Urothelium cell line (cell line): ENCODE data around the gene EEF1G.
"Not testable (repeated sequence)": the region's sequence is repeated elsewhere in the genome, so short reads cannot be mapped to it uniquely, and the experiment has no call there.

Source experiments
- DNase-seq: peaks from one replicate; pipeline ENCODE4 v3.0.0; 2011; ENCODE audit warnings: low spot score, mixed read lengths
- FAIRE-seq: peaks from 2 replicates; lab custom pipeline; 2011; peaks lifted over from hg19 to GRCh38; lab: Jason Lieb, UNC

Gene EEF1G

DNA sequence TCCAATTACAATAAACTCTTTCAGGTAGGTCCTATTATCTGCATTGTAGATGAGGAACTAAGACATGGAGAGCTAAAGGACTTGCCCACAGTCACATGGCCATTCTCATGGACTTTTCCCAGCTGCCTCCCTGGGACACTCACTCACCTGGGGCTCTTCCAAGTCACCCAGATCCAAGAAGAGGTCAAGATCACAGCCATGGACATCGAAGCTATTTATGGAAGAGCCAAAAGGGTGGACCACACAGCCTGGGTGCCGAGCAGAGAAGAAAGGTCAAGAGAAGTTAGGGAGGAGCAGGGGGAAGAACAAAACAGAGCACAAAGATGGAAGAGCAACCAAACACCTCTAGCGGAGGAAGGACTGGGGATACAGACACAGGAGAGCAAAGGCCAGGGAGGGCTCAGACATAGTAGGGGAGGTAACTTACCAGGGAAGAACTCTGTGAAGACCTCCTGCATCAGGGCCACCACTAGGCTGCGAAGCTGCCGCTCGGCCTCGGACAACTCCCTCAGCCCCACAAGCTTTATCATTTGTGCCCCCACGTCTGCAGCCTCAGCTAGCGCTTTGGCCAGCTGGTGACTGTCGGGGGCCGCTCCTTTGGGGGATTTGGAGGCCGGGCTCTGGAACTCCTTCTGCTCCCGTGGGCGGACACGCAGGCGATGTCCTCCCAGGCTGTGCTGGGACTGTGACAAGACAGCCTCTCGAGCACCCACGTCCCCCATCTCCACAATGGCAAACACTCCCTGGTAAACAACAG is 7.4 kb upstream of the EEF1G start:
- DNase-seq: no peak
- no peak for FAIRE-seq

DNA sequence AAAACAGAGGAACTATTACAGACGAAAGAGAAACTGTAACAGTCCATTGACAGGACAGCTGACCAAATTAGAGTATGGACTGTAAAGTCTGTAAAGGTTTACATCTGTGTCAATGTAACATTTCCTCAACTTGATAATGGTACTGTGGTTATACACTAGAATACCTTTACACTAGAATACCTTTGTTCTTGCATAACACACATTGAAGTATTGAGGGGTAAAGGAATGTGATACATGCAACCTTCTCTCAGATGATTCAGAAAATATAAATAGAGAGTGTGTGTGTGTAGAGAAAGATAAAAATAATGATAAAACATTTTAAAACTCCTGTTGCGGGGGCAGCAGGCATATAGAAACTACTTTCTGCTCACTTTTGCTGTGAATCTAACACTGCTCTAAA is 5.6 kb upstream of the EEF1G start:
- FAIRE-seq: no peak
- DNase-seq: no peak

DNA sequence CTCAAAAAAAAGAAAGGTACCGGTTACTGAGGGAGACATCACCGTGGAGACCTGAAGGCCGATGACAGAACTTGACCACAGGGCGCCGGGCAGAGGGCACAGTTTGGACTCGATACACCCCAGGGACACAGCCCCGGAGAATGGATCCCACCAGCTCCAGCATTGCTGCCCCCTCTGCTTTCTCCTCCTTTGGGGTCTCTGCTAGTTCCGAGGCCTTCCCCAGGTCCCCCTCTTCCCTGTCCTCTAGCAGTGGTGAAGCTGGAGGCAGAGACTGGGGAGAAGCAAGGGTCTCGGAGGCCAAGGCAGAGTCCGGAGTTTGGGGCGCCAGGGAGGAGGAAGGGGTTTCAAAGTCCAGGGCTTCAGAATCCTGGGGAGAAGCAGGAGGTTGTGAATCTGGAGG is 4.8 kb upstream of the EEF1G start:
- FAIRE-seq: no peak
- DNase-seq: no peak

DNA sequence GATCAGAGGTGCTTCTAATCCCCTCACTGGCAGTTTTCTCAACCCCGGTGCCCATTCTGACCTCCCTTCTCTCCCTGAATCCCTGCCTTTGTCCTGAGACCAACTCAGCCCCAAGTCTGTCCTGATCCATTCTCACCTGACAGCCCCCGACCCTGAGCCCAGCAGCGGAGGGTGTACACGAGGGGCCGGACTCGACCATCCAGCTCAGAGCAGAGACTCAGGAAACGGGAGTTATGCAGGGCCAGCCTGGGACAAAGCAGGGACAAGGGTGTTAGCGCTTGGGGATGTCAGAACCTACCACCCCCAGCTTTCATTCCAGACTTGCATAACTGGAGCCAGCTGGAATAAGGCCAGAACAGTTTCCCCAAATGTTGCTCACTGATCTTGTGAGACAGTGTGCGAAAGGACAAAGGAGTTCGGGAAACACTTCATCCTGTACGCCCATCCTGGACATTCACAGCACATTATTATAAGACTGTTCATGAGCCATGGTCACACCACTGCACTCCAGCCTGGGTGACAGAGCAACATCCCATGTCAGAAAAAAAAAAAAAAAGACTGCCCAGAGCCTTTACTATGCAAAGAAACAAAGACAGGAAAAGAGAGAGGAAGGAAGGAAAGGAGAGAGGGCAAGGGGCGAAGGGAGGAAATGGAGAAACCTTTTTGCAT is 3.5 kb upstream of the EEF1G start:
- DNase-seq: no peak

DNA sequence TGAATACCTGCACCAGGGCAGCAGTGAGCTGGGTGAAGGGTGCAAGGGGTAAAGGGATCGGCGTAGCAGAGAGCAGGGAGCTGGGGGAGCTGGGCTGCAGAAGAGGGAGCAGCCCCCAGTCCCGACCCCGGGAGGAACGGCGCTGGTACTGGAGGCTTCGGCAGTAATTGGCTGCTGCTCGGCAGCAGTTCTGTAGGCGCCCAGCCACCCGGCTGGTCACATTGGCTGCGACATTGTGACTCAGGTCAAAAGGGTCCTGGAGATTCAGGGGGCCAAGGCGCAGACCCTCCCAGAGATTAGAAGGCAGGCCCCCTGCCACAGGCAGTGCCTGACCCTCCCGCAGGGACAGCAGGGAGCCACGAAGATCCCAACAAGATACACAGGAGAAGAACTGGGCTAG is 2.1 kb upstream of the EEF1G start:
- FAIRE-seq (no peak), DNase-seq (no peak)

More for the DNA sequence above, 3.5 kb upstream of the EEF1G start:
- FAIRE-seq: no peak

DNA sequence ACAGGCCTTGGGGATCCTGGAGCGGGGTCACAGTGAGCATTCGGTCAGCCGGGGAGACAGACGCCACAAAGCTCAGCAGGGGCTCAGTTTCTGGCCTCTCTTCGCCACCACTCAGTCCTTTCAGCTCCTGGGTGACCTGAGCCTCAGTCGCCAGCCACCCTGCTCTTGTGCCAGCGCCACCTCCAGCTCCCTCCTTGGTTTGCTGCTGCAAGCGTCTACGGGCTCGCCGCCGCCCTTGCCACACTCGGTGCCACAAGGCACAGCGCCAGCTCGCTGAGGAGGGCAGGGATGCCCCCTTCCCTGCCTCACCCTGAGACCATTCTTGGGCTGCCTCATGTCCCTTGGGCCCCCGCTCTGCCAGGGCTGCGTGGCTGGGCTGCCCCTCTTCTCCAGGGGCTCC is 1.5 kb upstream of the EEF1G start:
- no peak for DNase-seq
- no peak for FAIRE-seq

DNA sequence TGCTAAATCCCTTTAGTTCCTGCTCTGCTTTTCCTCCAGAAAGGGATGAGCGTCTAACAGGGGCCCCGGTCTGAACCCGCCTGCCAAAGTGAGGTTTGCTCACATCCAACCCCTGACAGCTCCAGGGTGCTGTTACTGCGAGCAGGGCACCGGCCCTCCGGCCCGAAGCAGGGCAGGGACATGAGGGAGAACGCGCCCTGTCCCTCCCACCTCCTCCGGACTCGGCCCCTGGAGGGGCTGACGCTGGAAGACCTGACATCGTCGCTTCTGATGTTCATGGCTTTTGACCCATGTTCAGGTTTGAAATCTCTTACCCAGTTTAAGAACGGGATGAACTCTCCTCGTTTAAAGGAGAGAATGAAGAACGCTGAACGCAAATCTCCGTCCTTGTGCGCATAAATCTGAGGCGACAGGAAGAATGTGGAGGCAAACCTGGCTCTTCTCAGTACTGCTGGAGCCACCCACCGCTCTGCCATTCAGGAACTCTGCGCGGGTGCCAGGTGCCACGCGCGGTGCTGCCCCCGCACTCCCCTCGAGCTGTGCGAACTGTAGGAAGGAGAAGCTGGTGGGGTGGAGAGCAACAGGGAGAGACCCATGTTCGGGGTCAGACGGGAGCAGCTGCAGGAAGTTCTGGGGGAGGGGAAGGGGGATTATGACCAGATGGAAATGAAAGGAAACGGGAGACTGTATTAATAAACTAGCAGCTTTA is 826 bp upstream of the EEF1G start:
- FAIRE-seq (no peak), DNase-seq (no peak)

DNA sequence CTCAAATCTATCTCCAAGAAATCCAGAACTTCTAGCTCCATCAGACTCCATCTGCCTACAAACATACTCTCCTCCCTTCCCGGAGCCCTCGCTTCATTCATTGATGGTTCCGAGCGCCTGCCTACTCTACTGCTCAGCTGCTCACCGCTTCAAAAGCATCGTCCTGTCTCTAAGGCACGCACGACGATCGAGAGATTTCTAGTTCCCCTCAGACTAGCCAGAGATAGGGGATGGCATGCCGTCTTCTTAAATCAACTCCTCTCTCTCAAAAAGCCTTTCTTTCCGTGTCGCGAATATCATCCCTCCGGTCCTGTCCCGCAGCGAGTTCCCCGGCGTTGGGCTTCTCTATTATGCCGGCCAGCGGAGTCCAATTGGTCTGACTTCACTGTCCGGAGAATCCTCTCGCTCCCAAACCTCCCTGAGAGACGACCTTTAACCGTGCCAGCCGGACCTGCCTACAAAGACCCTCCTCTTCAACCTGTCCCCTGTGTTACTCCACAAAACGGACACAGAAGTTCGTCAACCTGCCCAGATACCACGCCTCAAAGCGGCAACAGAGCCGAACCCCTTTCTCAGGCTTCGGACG is 592 bp downstream of the EEF1G start:
- DNase-seq: no peak
- FAIRE-seq: no peak

DNA sequence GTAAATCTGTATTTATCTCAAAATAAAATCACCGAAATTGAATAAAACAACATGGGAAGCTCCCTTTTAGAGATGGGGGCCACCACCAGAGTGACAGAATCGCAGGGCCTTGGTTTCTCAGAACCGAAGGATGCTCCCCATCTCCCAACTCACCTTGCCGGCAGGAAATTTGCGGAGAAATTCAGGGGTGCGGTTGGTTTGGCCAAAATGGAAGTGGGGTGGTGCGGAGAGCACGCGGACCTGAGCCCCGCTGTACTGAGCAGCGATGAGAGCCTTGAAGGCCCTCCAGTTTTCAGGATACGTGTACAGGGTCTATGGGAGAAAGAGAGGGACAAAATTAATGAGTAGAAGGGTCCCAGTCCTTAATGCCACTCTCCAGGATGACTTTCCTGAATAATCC is 1.3 kb downstream of the EEF1G start:
- FAIRE-seq: no peak
- DNase-seq: no peak

DNA sequence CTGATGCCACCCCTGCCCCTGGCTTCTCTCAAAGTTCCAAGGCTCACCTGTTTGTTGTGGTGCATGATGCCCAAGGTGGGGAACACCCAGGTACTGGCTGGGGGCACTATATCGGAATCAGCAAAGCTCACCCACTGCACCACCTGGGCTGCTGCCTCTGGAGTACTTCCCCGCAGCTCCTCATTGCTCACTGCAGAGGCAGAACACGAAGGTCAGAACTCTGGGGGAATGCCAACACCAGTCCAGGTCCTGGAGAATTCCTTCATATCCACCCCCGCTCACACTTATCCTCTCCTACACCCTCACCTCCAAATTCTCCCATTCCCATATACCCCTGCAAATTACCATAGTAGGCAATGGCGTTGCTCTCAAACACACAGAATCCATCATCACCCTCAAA is 2.2 kb downstream of the EEF1G start:
- FAIRE-seq, DNase-seq: not testable (repeated sequence)

DNA sequence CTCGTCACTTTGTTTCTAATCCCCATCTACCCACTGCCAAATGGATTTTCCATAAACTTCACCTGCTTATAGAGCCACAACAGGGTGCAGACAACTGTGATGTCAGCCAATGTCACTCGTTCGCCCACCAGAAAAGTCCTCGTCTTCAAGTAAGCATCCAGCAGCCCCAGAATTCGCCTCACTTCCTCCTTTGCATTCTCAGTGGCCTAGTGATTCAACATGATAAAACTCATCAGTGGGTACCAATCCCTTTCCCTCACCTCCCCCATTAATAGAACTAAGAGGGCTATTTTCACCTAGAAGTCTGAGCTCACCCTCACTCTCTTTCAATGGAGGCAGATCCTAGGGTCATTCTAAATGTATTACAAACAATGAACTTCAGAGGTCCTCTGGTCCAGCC is 2.8 kb downstream of the EEF1G start:
- not testable (repeated sequence) for DNase-seq, FAIRE-seq

DNA sequence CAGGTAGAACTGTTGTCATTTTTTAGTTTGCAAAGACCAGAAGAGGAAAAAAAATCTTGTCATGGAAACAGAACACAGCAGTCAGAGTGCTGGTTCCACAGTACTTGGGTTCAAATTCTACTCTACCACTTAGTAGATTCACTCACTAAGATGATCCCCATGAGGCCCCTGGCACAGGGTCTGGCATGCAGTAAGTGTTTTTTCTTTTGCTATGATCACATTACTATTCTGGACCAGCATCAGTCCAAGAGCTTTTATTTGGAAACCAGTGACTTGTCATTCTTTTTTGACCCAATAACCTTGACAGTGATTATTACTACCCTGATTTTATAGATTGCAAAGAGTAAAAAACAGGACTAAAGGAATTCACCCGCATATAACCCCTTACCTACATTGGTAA is 4.1 kb downstream of the EEF1G start:
- FAIRE-seq (no peak), DNase-seq (no peak)

DNA sequence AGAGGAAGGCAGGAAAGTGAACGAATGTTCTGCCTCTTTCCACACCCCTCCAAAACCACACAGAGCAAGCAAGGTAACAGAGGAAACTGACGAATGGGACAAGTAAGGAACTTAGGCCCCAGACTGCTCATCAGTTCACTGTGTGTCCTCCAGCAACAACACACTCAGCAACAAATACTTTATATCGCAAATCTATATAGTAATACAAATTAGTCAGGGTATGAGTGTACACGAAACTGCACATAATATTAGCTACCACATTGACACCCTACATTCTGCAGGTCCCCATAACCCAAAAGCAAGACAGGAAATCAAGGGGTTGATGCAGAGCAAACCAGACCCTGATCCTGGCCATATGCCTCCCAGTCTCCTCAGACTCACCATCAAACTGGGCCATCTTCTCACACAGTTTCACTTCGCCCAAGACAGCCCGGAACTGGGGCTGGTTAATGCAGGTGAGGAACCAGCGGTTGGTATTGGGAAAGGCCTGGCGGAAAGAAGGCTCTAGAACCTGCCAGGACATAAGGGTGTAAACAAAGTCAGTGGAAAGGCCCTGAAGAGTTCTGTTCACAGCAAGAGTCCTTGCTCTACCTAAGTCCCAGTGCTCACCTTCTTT is 6.6 kb downstream of the EEF1G start:
- DNase-seq (no peak), FAIRE-seq (no peak)

DNA sequence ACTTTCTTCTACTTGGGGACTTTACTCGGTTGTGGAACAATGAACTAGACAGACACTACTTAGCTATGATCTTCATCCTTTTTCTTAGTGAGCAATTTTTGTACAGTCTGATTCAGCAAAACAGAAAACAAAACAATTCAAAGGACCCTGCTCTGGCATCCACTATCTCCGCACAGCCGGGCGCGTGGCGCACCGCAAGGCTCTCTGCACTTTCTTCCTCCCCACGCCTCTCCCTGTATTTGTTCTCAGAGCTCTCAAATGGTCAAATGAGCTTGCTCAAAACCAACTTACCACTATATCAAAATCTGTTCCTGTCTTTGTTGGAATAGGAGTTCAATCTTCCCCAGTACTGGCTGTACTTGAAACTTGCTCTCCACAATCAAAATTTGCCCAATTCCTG is 7.4 kb downstream of the EEF1G start:
- FAIRE-seq: no peak
- no peak for DNase-seq

DNA sequence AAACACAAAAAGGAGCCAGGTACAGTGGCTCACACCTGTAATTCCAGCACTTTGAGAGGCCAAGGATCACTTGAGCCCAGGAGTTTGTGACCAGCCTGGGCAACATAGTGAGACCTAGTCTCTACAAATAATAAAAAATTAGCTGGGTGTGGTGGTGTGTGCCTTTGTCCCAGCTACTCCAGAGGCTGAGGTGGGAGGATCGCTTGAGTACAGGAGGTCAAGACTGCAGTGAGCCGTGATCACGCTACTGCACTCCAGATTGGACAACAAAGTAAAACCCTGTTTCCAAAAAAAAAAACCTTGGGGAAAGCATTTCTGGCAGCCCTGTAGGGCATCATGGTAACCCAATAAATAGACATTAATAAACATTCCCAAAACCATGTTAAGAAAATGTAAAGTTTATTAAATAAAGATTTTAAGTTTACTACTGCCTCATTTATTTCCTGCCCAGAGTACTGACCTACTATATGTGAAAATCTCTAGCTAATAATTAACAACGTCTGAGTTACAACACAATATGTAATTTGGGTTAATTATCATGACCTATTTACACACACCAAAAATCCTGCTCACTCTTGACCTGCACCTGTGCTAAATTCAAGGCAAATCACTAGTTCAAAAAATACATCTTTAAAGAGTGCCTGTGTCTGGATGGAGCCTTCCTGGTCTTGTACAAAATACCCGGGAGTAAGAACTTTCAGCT is 8.4 kb downstream of the EEF1G start:
- FAIRE-seq (no peak), DNase-seq (no peak)

DNA sequence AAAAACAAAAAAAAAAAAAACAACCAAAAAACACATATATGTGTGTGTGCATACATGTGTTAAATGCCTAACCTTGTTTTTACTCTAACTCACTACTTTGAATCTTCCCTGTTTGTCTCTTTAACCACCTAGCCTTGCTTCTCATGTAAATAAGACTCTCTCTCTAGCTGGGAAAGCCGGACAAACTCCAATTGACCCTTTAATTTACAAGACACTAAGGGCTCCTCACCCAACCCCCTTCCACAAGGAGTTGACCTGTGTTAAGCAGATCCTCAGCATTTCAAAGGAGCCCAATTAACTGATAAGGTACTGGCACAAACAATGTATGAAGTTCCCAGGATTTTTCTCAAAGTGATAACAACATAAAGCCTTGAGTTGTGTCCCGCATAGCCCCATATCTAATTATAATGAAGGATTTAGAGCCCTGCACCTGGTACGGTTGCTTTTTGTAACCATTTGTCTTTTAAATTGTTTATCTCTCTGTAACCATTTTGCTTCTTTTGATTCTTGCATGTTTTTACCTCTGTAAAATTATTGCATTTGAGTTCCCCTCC is 11.9 kb downstream of the EEF1G start:
- not testable (repeated sequence) for FAIRE-seq, DNase-seq

DNA sequence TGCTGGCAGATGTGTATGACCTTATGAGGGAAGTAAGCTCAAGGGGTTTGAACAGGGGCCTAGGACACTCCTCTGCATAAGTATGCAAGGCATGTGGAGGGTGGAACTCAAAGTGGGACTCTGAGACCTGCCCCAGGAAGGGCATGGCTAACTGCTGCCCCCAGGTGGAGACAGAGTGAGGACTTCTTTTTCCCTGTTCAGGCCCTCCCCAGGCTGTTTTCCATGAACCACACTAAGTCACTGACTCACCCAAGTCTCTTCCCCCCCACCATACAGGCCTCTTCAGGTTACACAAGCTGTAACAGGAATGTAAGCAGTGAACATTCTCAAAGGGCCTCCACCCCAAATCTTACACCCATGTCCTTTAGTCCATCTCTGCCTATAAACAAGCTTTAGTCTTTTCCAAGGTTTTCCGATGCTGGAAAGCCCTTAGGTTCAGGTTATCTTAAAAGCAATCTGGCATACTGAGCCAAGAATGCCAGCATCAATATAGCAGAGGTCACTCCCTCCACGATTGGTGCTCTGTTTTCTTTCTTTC is 13.1 kb downstream of the EEF1G start:
- FAIRE-seq: no peak
- peak; percentile 85 for DNase-seq

DNA sequence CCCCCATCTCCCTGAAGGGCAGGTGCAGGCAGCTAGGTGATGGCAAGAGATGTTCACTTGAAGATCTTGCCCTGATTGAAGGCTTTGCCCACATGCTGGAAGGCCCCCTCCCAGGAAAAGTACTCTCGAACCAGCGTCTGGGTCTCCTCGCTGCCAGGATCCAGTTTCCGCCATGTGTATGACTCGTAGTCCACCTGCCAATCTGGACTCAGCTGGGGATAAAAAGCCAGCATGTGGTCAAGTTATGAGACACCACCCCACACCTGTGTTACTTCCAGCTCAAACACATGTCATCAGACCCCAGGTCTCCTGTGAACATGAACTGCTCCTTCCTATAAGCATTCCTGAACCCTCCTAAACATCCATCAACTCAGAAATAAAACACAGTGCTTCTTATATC is 14.1 kb downstream of the EEF1G start:
- FAIRE-seq, DNase-seq: not testable (repeated sequence)

DNA sequence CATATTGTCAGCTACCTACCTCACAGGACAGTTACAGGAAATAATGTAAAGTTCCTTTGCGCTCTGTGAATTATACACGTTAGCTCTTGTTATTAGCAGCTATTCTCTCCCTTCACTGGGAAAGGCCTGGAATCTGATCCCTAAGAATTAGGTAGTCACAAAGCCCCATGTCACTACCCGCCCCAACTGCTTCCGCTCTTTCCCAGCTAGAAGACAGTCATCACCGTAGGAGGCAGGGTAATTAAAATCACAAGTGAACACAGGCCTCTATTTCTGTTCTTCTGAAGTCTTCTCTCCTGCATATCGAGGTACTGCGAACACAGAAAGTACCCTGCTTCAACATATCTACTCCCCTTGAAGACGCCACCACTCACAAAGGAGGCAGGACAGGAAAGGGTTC is 14.5 kb downstream of the EEF1G start:
- FAIRE-seq: no peak
- no peak for DNase-seq

DNA sequence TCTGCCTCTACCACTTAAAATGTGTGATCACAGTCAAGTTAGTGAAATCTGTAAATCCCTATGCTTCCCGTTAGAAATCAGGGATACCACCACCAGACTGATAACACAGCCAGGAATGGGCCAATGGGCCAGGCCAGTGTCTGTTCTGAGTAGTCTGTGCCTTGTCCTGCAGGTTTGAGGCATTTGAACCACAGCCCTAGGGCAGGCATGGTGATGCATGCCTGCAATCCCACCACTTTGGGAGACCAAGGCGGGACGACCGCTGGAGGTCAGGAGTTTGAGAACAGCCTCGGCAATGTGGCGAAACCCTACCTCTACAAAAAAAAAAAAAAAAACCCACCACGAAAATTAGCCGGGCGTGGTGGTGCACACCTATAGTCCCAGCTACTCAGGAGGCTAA is 15.0 kb downstream of the EEF1G start:
- DNase-seq: no peak
- FAIRE-seq: no peak
